Ovary (tissue), 3 donors: ENCODE results near the gene BCL7A.

Experiments used
- CTCF ChIP-seq, 3 donors: fragments of 450-650 bp in 2 of 3; fragments of 200-600 bp in 1 of 3; IDR thresholded peaks; one replicate each; pipeline versions ENCODE4 v1.5.1 to v1.8.0; 2016 to 2022; ENCODE audit warnings: antibody characterized with exemption in 3 of 3, mild to moderate bottlenecking in 1 of 3
- POLR2A ChIP-seq: fragments of 450-650 bp; IDR thresholded peaks from one replicate; pipeline ENCODE4 v1.6.1; 2017; ENCODE audit warnings: antibody characterized with exemption, mild to moderate bottlenecking, moderate library complexity
- donor health status: DM: no; HTN: no; CAD: no.

GRCh38 chr12:122006186-122006926 is 15.3 kb upstream of the BCL7A start:
- TF ChIP-seq POLR2A, result no peak
- TF ChIP-seq CTCF (IDR thresholded peaks at IDR 0.05), result no peak
